Uterus (tissue), 2 donors: ENCODE results near the gene HABP4.

Experiments used
- CTCF ChIP-seq, 4 experiments: fragments of 200-600 bp in 2 of 4; fragments of 450-650 bp in 2 of 4; sonication (generic) in 2 of 4; IDR thresholded peaks; one replicate each; pipeline ENCODE4 v1.5.1; 2016 to 2019; ENCODE audit warnings: antibody characterized with exemption in 4 of 4, mild to moderate bottlenecking in 2 of 4, moderate library complexity in 1 of 4
- POLR2A ChIP-seq, 2 donors: fragments of 450-650 bp; IDR thresholded peaks; one replicate each; pipeline ENCODE4 v1.6.1; 2016; ENCODE audit warnings: antibody characterized with exemption in 2 of 2, mild to moderate bottlenecking in 1 of 2, moderate library complexity in 1 of 2

- TF ChIP-seq POLR2A (IDR thresholded peaks at IDR 0.05) (no peak), CTCF (IDR thresholded peaks at IDR 0.05) (no peak)
Observed at GRCh38 chr9:96495341-96495740, 45.4 kb downstream of the HABP4 start.
